Uterus (tissue), 2 donors: Measurements from ENCODE around the gene NACC2.

ENCODE experiments used
- CTCF ChIP-seq, 4 experiments: fragments of 200-600 bp in 2 of 4; fragments of 450-650 bp in 2 of 4; sonication (generic) in 2 of 4; IDR thresholded peaks; one replicate each; pipeline ENCODE4 v1.5.1; 2016 to 2019; ENCODE audit warnings: antibody characterized with exemption in 4 of 4, mild to moderate bottlenecking in 2 of 4, moderate library complexity in 1 of 4
- POLR2A ChIP-seq, 2 donors: fragments of 450-650 bp; IDR thresholded peaks; one replicate each; pipeline ENCODE4 v1.6.1; 2016; ENCODE audit warnings: antibody characterized with exemption in 2 of 2, mild to moderate bottlenecking in 1 of 2, moderate library complexity in 1 of 2

- no peak for TF ChIP-seq CTCF (IDR thresholded peaks at IDR 0.05)
- TF ChIP-seq POLR2A (IDR thresholded peaks at IDR 0.05): no peak
Observed at GRCh38 chr9:136028760-136029470, 66.2 kb downstream of the NACC2 start.
